GM18520 (cell line): Measurements from ENCODE around the gene PKNOX2.

Experiments
- ATAC-seq: cut with Tn5 transposase; IDR thresholded peaks from one replicate; pipeline ENCODE4 v1.9.1; 2021; ENCODE audit not compliant: unreplicated experiment

Gene PKNOX2

DNA sequence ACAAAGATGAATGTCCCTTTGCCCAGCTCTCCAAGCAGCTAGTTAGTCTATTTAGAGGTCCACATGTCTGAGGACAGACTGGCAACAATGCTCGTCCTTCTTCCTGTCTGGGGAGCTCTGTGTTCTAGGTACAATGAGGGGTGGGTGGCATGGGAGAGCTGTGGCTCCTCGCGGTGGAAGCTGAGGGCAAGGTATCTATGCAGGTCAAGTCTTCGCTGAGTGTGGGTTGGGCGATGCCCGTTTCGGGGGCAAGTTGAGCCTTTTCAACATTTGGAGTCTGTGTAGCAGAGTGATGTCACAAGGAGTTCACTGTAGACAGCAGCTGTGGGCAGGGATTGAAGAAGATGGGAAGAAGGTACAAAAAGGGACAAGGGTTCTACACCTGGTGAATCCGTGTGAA, 168.3 kb downstream of the PKNOX2 start:
- ATAC-seq, result no peak

DNA sequence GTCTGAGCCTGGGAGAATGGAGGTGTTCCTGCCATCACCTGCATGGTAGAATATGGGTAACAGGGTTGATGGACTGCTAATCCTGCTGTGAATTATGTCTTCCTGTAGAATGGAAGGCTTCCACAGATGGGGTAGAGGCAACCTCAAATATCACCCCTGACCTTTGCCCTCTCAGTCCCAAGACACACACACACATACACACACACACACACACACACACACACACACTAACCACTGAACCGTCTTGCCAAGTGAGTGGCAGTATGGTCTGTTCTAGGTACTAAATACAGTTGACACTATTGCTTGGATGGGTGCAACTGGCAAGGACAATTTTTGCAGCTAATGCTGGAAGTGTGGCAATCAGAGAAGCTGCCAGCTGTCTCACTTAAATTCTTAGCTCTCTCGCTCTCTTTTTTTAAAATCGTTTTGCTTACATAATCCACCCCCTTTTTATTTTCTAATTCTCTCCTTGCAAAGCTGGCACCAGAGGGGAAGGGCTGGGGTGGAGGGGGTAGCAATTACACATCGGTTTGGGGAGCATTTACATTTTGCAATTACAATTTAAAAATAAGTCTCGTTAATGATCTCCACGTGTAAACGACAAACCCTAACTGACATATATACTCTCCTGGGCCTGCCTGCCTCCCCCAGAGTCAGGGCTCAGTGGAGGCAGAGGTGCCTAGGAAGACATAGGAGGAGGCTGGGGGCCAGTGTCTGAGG, 169.0 kb downstream of the PKNOX2 start:
- no peak for ATAC-seq

DNA sequence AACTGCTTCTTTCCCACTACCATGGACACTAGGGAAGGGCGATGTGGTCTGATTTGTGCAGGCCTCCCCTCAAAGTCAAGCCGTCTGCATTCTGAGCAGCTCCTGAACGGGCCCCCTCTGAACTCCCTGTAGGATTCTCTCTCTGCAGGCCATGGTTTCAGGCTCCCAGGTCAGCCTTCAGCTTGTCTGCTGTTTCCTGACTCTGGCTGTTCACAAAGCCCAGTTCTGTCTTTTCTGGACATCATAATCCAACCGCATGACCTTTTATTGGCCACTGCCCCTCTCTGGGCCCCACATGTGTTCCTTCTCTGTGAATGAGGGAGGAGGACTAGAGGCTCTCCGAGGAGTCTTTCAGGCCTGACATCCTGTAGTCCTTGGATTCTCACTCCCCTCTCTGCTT, 170.6 kb downstream of the PKNOX2 start:
- ATAC-seq, result no peak

DNA sequence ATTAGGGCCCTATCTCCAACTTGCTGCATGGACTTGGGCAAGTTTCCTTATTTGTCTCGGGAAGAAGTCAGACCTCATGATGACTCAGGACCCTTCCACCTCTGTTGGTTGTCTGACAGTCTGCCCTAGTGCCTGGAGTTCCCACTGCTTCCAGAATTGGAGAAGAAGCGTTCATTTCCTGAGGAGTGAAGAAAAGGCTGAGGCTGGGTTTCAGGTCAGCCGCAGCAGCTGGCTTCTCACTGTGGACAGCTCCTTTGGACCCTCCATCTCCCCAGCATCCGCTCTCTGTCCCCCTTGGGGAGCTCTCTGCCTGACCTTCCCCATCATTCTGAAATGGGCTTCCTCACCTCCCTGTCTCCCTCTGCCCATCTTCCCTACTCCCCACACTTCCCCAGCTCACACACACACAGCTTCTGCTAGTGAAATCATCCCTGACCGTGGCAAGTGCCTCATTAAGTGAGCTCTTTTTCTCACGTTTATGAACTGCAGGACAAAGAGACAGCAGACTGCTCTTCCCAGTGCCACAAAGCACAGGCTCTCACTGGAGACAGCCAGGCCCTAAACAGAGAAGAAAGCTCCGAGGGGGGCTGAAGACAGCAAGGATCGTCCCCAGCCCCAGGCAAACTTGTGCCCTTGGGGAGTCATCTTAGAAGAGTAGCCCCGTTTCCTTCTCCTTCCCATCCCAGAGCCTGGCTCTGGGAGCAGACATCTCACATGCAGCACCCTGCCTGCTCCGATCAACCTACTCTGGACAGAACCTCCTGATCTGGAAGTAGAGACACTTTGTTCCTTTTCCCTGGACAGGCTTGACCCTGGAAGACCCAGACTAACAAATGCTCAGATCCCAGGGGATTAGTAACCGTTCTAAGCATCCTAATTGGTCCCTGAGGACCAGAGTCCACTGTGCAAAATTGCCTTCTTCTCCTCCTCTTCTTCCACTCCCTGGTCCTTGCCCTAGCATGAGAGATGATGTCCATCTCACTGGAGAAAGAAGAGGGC, 173.6 kb downstream of the PKNOX2 start:
- ATAC-seq, result no peak

DNA sequence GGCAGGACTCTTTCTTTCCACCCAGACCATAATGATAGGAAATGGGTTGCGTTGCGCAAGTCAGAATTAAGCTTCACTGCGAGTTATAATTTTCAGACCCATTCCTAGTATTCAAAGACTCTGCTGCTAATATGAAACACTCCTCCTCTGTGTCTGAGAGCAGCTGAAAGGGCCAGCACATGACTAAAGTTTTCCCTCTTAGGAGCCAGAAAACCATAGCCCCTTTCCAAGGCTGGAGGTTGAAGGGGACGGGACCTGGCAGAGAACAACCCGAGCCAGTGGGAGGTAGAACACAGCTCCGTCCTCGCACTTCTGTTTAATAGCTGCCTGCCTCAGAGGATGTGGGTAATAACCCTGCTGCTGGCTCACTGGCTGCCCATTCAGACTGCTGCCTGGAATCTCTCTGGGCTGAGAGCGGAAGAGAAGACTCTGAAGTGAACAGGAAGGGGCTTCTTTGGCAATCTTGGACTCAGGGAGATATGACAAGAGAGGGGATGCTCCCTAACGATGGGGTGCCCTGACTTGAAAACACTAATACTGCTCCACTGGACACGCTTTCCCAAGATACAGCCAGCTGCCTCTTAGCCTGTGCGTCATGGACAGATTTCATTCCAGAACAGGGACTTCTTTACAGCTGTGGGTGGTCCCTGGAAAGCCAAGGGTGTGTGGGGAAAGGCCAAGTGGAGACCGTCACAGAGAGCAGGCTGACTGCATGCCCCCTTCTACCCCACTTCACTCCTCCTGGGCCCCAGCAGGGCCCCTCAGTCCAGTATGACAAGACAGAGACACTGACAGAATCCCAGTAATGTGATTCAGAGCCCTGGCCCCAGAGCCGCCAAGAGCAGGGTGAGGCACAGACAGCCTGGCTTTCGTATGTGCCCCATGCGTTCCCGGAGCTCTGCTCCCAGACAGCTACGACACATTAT, 174.6 kb downstream of the PKNOX2 start:
- no peak for ATAC-seq

DNA sequence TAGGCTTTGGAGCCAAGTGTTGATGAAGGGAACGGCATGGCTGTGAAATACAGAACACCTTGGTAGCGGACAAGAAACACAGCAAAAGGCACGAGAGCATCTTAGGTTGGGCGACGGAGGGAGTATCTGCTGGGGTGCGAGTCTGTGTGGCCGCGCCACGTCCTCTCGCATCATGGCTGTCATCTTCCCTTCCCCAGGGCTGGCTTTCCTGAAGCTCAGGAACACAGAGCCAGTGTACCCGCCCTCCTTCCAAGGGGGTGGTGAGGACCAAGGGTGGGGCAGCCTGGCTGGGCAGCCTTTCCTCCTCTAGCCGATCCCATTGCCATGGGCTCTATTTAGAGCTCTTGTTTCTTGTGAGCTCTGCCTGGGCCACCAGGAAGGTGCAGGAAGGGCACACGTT, 177.1 kb downstream of the PKNOX2 start:
- no peak for ATAC-seq

DNA sequence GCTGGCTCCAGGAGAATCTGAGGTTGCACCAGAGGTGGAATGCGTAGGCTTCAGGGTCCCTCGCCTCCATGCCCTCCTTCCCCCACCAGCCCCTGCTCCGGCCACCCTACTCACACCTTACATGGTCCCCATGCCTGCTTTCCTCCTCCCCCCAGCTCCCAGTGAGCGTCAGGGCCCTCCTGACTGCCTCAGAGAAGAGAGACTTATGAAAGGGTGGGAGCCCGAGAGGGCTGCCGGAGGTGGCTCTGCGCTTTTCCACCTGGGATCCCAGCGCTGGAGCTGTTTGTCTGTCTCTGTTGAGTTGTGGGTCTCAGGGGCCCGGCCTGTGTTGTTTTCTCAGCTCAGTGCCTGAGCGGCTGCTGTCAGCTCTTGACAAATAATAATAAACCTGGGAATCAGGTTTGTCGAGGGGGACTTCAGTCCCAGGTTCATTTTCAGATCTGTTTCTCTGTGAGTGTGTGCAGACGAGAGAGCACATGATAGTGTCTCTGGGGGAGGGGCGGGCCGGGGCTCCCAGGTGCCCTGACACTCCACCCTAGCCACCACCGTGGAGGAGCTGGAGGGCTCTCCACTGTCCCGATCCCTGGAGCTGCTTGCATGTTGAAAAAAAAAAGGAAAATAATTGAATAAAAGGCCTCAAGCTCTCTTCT, 177.9 kb downstream of the PKNOX2 start:
- ATAC-seq, result no peak

DNA sequence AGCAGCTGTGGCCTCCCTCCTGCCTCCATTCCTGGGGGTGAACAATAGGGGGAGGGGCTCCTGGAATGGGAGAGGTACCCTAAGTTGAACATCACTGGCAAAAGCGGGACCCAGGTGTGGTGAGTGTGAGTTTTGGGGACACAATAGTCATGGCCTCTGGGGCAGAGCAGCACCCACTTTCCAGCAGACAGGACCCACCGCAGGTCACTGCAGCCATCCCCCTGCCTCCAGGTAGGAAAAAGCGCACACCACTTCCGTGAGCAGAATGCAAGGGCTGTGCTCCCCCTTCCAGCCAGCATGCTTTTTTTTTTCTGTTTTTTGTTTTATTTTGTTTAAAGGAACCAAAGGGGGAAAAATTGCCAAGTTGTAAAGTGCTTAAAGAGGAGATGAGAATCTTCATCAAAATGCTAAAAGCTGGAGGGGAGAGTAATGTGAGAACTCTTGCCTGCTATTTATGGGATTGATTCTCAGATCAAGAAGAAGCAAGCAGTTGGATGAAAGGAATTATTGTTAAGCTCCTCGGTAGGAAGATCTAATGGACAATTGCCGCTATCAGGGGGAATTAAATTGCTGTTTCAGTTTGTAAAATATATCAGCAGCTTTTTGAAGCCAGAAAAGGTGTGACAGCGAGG, 178.7 kb downstream of the PKNOX2 start:
- ATAC-seq, result no peak

DNA sequence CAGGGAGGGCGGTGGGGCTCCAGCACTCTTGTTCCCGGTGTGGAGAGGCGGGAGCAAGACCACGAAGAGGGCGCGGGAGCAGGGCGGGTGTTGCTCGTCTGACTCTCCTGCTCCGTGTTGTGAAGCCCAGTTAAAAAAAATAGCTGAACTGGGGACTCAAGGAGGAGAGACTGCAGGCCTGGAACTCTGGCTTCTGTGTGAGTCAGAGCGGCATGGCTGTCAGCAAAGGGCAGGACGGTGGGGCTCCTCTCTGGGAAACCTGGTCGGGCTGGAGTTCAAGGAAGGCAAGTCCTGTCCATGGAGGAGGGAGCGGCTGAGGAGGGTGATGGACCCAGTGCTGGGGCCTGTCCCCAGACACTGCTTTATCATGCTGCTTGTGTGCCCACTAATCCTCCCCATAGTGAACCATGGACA, 179.2 kb downstream of the PKNOX2 start:
- no peak for ATAC-seq

DNA sequence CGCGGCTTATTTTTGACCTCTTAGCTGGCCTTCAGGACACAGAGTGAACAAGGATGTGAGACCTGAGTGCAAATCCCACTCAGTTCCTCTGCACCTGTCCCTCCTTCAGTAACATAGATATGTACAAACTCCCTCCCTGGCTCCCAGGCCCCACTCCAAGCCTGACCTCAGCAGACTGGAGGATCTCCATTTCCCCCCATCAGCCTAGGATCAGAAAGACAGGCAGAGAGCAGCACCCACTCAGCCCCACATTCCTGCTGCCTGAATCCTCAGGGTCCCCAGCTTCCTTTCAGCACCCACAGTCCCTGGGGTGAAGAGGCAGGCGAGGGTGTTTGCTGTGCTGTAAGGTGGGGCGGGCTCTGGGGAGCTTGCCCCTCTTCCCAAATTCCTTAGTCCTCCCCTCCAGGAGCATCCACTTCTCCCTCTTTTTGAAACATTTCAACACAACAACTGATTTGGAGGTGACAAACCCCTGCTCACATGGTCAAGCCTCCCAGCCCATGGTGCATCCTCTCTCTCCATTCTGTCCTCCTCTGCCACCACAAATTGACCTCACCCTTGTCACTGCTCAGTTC, 180.4 kb downstream of the PKNOX2 start:
- ATAC-seq, result no peak

DNA sequence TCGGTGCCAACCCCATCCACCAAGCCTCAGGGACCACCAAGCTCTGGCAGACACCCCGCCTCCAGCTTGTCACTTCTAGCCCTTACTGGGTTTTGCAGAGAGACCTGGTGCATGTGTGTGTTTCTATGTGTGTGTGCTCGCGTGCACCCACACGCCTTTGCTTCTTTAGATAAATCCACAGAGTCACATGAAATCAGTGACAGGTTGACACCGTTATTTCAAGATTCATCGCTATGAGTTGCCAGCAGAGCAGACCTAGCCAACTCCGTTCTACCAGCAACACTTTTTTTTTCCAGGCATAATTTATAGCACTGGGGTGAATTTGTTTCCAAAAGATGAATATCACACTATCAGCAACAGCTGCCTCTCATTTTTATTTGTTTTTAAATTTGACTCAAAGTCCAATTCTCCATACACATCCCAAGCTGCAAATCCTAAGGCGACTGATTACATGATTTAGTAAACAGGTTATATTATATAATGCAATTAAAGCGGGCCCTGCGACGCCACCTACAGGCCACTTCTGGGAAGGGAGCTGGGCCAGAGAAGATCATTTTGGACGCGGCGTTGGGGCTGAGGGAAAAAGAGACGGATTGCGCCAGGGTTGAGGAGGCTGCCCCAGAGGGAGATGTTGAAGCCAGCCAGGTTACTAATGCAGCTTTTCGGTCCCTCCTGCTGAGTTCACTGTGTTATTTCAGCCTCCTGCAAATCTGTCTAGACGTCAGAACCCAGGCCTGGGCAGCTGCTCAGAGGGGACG, 181.0 kb downstream of the PKNOX2 start:
- no peak for ATAC-seq

DNA sequence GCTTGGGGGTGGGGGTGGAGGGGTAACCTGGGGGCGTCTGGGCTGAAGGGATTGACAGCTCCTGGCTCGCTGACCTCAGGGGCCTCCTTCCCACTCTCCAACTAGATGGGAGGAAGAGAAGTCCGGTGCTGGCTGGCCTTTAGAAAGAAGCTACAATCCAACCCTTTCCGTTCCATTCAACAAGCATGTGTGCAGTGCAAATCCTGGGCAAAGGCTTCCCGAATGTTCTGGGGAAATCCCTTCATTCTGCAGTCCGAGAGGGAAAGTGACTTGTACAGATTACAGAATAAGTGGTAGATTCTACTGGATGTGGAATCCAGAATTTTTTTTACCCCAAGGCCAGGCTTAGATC, 181.6 kb downstream of the PKNOX2 start:
- no peak for ATAC-seq

DNA sequence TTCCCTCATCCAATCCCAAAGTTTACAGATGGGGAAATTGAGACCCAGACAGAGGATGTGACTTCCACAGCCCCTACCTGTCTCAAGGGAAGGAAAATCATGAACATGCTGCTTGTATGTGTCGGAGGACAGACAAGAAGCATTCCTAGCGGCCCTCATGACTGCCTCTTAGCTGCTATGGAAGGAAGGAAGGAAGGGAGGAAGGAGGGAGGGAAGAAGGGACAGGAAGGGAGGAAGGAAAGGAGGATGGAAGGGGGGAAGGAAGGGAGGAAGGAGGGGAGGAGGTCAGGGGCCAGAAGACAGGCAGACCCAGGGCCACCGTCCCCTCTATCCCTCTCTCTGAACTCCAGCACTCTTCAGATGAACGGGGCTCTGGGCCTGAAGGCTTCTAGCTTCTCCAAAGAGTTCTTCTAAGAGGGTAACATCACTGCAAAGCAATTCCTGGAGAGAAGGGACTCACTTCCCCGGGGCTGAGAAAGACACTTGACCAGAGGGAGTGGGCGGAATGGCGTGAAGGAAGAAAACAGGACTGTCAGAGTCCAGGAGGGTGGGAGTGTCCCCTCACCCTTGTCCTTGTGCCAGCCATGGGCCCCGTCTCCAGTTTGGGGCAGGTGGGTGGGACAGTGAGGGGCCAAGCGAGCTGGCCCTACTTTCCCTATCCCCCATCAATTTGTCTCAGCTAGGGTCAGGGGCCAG, 182.2 kb downstream of the PKNOX2 start:
- ATAC-seq, result no peak

DNA sequence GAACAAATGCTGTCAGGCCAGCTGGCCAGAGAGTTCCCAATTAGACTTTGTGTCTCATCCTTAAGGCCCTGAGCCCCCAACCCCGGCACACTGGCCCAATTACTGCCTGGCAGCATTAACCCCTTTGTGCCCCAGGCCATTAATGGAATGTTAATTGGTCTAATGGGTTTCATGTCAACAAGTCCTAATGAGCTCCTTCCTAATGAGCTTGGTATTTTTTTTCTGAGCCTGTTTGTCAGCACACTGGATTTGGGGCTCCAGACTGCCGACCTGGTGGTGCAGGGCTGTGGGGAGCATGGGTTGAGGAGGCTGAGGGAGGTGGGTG, 182.7 kb downstream of the PKNOX2 start:
- ATAC-seq, result no peak

DNA sequence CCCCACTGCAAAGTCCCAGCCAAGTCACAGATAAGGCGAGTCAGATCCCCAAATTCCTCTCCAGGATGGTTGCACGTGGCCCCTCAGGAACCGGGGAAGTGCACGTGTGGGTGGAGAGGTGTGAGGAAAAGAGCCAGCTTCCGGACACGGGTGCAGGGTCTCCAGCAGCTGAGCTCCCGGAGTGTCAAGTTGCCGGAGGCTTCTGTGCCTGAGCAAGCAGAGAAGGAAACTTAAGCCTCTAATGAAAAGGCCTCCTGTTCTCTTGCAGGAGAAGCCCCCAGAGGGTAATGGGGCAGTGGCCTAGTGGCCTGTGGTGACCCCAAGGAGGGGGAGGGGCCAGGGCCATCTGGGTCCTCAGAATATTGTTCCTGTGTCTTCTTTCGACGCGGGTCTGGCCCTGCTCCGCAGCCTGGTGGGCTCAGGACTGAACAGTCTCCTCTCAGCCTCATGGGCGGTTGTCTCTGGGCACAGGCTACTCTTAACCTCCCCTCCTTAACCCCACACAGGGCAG, 183.6 kb downstream of the PKNOX2 start:
- no peak for ATAC-seq

DNA sequence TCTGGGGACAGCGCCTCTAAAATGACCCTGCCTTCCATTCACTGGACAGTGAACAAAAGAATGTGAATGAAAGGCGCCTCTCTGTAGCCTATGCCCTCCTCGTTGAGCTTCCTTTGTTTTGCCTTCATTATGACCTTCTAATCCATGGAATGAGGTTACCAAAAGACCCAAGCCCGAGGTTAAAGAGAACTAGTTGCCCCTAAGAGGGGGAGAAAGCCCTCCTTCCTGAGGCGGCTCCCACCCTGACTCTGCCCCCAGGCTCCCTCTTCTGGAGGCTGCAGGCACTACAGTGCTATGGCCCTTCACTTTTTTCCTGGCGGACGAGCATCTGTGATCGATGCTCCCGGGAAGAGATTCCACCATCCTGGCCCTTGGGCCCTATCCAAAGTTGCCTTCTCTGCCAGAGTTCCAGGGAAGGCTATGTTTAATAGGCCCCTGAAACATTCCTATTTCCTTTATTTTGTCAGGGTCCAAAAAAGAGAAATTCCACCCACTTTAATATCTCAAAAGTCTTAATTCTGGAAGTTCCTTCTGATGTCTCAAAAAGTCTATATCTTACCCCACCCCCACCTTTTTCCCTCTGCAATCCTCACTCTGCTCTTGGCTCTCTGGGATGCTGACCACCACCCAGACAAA, 184.2 kb downstream of the PKNOX2 start:
- ATAC-seq, result no peak

DNA sequence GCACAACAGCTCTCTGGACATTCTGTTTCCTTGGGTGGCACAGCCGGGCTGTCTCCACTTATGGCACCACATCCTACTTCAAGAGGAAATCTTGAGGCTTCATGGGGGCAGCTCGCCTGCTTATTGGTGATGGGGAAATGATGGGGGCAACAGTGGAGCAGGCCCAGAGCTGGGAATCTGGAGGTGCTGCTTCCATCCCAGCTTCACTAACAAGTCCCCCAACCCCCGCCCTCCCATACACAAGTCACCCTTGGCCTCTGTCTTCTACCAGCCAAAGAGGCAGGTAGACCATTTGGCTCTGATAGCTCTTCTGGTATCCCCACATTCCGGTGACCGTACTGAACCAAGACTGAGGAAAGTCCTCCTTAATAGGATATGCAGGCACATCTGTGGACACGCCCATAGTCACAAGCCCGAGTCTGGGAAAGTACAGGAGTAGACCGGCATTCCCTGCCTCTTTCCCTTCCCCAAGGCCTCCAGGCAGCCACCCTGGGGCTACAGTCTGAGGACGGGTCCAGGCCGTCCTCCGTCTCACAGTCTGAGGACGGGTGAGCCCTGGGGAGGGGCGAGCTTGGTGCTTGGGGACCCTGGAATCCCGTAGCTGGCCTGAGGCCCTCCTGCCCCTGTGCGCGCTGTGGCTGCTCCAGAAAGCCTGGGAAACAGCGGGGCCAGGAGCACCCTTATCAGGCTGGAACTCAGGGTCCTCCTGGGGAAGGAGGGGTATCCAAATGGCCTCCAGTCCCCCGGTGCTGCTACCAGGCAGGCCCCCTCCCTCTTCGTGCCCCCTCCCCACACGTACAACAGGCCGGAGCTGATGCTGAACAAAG, 185.9 kb downstream of the PKNOX2 start:
- ATAC-seq, result no peak
